ENCODE data around the gene POLR2C. TPM values are rescaled to one million over a fixed set of nuclear protein-coding genes. Genes with fewer than 3 reads are reported as not detected.

Gene POLR2C
- total RNA-seq, 1 donor from 2014 or later = 58.2 TPM

Other genes starting within 250 kb of the POLR2C start
- gene ARL2BP, start 217.4 kb upstream of the POLR2C start, total RNA-seq = 49.3 TPM
- 1.9 TPM for gene PLLP, start 178.0 kb upstream of the POLR2C start, total RNA-seq
- gene CCL22, start 103.9 kb upstream of the POLR2C start, total RNA-seq = not detected
- 4.2 TPM for gene CX3CL1, start 90.2 kb upstream of the POLR2C start, total RNA-seq
- not detected for gene CCL17, start 57.9 kb upstream of the POLR2C start, total RNA-seq
- gene CIAPIN1, start 15.3 kb upstream of the POLR2C start, total RNA-seq = 50.5 TPM
- gene COQ9, start 15.2 kb upstream of the POLR2C start, total RNA-seq = 81.8 TPM
- 17.6 TPM for gene DOK4, start 23.8 kb downstream of the POLR2C start, total RNA-seq
- gene CCDC102A, start 73.9 kb downstream of the POLR2C start, total RNA-seq = 17.5 TPM
- not detected for gene ADGRG5, start 80.0 kb downstream of the POLR2C start, total RNA-seq
- 26.9 TPM for gene ADGRG1, start 166.0 kb downstream of the POLR2C start, total RNA-seq
- gene ADGRG3, start 205.6 kb downstream of the POLR2C start, total RNA-seq = 0.92 TPM
- gene DRC7, start 232.1 kb downstream of the POLR2C start, total RNA-seq = not detected